Stomach (tissue), 4 donors: Measurements from ENCODE around the gene TEAD4.

Experiments
- POLR2A ChIP-seq, 4 donors: fragments of 450-650 bp; IDR thresholded peaks; one replicate each; pipeline ENCODE4 v1.6.1; 2016; ENCODE audit warnings: antibody characterized with exemption in 4 of 4, control low read depth in 2 of 4, mild to moderate bottlenecking in 1 of 4, moderate library complexity in 1 of 4
- POLR2AphosphoS5 ChIP-seq, 3 donors: sonication (generic); formaldehyde crosslinking; IDR thresholded peaks; one replicate each; pipeline ENCODE4 v1.6.1; 2016; ENCODE audit warnings: antibody characterized with exemption in 3 of 3
- TF ChIP-seq, protein P1 (sequence below), 7 experiments: fragments of 450-650 bp in 4 of 7; fragments of 200-600 bp in 3 of 7; sonication (generic) in 3 of 7; IDR thresholded peaks; one replicate each; pipeline ENCODE4 v1.5.1; 2016 to 2019; ENCODE audit warnings: antibody characterized with exemption in 7 of 7, control low read depth in 2 of 7, mild to moderate bottlenecking in 1 of 7

- TF ChIP-seq, protein P1, sequence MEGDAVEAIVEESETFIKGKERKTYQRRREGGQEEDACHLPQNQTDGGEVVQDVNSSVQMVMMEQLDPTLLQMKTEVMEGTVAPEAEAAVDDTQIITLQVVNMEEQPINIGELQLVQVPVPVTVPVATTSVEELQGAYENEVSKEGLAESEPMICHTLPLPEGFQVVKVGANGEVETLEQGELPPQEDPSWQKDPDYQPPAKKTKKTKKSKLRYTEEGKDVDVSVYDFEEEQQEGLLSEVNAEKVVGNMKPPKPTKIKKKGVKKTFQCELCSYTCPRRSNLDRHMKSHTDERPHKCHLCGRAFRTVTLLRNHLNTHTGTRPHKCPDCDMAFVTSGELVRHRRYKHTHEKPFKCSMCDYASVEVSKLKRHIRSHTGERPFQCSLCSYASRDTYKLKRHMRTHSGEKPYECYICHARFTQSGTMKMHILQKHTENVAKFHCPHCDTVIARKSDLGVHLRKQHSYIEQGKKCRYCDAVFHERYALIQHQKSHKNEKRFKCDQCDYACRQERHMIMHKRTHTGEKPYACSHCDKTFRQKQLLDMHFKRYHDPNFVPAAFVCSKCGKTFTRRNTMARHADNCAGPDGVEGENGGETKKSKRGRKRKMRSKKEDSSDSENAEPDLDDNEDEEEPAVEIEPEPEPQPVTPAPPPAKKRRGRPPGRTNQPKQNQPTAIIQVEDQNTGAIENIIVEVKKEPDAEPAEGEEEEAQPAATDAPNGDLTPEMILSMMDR (IDR thresholded peaks at IDR 0.05) = no peak
- TF ChIP-seq POLR2A (IDR thresholded peaks at IDR 0.05) (no peak), POLR2AphosphoS5 (IDR thresholded peaks at IDR 0.05) (no peak)
Measured at GRCh38 chr12:3084742-3085141, 125.5 kb downstream of the TEAD4 start.
